Measurements from ENCODE around the gene C10orf67.

DNA sequence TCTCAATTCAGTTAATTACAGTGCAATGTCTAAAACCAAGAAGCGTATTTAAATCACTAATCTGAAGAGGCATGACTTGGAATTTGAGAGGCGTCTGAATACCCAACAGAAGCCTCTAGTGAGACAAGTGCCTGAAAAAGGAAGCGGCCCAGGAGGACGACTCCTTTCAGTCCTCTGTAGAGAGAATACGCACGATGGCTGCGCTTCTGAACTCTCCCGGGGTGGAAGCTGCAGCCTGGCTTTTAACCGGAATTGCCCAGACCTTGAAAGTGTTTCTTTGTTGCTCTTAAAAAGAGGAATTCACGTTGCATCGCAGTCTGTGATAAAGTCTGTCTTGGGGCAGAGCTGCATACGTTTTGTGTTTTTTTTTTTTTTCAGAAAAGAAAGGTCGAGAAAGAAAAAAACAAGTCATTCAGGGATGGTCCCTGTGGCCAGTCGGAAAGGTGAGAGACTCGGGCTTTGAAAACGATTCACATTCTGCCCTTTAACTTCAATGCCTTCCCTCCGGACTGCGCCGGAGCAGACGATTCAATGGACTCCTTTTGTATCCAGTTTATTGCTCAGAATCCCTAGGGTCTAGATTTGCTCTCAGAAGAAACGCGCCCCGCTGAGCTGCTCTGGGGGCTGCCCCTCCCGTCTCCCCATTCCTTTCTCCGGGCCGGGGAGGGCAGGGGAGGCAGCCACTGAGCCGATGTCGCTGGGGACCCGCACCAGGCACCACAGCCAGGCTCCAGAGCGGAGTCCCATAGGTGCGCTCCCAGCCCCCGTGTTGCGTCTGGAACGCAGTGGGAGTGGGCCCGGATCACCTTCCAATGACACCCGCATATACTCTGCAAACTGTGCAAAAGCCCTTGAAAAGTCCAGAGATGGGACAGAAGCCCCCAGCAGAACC is 153.5 kb downstream of the C10orf67 start:
- TF ChIP-seq ZNF8 (CRISPR knock-in tag; IDR thresholded peaks at IDR 0.05), result no peak
- TF ChIP-seq ZFP30 (CRISPR knock-in tag; IDR thresholded peaks at IDR 0.05), result no peak
- no peak for TF ChIP-seq ZFP3 (CRISPR knock-in tag; IDR thresholded peaks at IDR 0.05)
- no peak for TF ChIP-seq PPARA (CRISPR knock-in tag; IDR thresholded peaks at IDR 0.05; ENCODE audit: borderline replicate concordance)
- TF ChIP-seq, protein P1, sequence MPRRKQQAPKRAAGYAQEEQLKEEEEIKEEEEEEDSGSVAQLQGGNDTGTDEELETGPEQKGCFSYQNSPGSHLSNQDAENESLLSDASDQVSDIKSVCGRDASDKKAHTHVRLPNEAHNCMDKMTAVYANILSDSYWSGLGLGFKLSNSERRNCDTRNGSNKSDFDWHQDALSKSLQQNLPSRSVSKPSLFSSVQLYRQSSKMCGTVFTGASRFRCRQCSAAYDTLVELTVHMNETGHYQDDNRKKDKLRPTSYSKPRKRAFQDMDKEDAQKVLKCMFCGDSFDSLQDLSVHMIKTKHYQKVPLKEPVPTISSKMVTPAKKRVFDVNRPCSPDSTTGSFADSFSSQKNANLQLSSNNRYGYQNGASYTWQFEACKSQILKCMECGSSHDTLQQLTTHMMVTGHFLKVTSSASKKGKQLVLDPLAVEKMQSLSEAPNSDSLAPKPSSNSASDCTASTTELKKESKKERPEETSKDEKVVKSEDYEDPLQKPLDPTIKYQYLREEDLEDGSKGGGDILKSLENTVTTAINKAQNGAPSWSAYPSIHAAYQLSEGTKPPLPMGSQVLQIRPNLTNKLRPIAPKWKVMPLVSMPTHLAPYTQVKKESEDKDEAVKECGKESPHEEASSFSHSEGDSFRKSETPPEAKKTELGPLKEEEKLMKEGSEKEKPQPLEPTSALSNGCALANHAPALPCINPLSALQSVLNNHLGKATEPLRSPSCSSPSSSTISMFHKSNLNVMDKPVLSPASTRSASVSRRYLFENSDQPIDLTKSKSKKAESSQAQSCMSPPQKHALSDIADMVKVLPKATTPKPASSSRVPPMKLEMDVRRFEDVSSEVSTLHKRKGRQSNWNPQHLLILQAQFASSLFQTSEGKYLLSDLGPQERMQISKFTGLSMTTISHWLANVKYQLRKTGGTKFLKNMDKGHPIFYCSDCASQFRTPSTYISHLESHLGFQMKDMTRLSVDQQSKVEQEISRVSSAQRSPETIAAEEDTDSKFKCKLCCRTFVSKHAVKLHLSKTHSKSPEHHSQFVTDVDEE (CRISPR knock-in tag; IDR thresholded peaks at IDR 0.05), result no peak
- TF ChIP-seq PATZ1 (CRISPR knock-in tag; IDR thresholded peaks at IDR 0.05; ENCODE audit: borderline replicate concordance), result no peak
- TF ChIP-seq ISL1 (CRISPR knock-in tag; IDR thresholded peaks at IDR 0.05), result no peak
- no peak for TF ChIP-seq TCF4 (CRISPR knock-in tag; IDR thresholded peaks at IDR 0.05; ENCODE audit: borderline replicate concordance)
- TF ChIP-seq ESRRG (CRISPR knock-in tag; IDR thresholded peaks at IDR 0.05), result no peak
- no peak for TF ChIP-seq GLIS3 (CRISPR knock-in tag; IDR thresholded peaks at IDR 0.05)
- TF ChIP-seq CSDC2 (CRISPR knock-in tag; IDR thresholded peaks at IDR 0.05), result no peak
- TF ChIP-seq SNAI2 (CRISPR knock-in tag; IDR thresholded peaks at IDR 0.05), result no peak
- TF ChIP-seq ZC3H10 (CRISPR knock-in tag; IDR thresholded peaks at IDR 0.05), result no peak
- no peak for TF ChIP-seq OSR1 (CRISPR knock-in tag; IDR thresholded peaks at IDR 0.05)
